Endothelial cell of umbilical vein (primary cell): ENCODE data around the gene NBL1. TPM values are rescaled to one million over a fixed set of nuclear protein-coding genes. Genes with fewer than 3 reads are reported as not detected.

Experiments
- BruUV-seq: library from RNA; stranded (reverse); fragments of 400-500 nt; replicated peaks from 2 replicates; lab custom pipeline; 2021; lab: Mats Ljungman, UMichigan
- CTCF ChIA-PET: fragments of 300-600, 350-600 bp; sonication (Branson Sonifier 250); formaldehyde crosslinking; loops from one replicate; lab custom pipeline; 2021; ENCODE audit warnings: antibody characterized with exemption, inconsistent platforms; lab: Charles Lee
- POLR2A ChIA-PET: fragments of 300-600, 350-600 bp; sonication (Branson Sonifier 250); formaldehyde crosslinking; loops from one replicate; lab custom pipeline; 2021; ENCODE audit warnings: antibody characterized with exemption, inconsistent platforms; lab: Charles Lee
- DNase-seq: peaks from one replicate; pipeline ENCODE4 v3.0.0-alpha.2; 2011; ENCODE audit warnings: low read depth, low spot score
- FAIRE-seq: peaks from 2 replicates; lab custom pipeline; 2011; peaks lifted over from hg19 to GRCh38; lab: Jason Lieb, UNC
- H2AFZ ChIP-seq: 2 replicates; pipeline ENCODE4 v1.6.0; 2012; ENCODE audit warnings: low read depth, low read length, control low read depth, inconsistent platforms
- H3K27ac ChIP-seq: 2 replicates; pipeline ENCODE4 v1.5.1; 2011; ENCODE audit warnings: low read depth, mild to moderate bottlenecking, control low read depth, low read length, moderate library complexity; ENCODE audit not compliant: insufficient read depth
- H3K27me3 ChIP-seq, 2 experiments: 2 replicates each; pipeline versions ENCODE4 v1.6.0 to v1.6.1; 2011; ENCODE audit warnings: low read length in 2 of 2, mixed read lengths in 1 of 2; ENCODE audit not compliant: control insufficient read depth in 2 of 2, insufficient read depth in 2 of 2
- H3K36me3 ChIP-seq, 2 experiments: 2 replicates in 1 of 2; 3 replicates in 1 of 2; pipeline ENCODE4 v1.5.1; 2011; ENCODE audit warnings: low read length in 2 of 2, mild to moderate bottlenecking in 1 of 2, moderate library complexity in 1 of 2; ENCODE audit not compliant: control insufficient read depth in 2 of 2, insufficient read depth in 2 of 2; ENCODE audit errors: extremely low read depth in 1 of 2
- H3K4me1 ChIP-seq: 3 replicates; pipeline ENCODE4 v1.5.1; 2011; ENCODE audit warnings: mild to moderate bottlenecking, low read length; ENCODE audit not compliant: control insufficient read depth, insufficient read depth; ENCODE audit errors: extremely low read depth
- H3K4me2 ChIP-seq: 2 replicates; pipeline ENCODE4 v1.6.1; 2011; ENCODE audit warnings: low read length, control low read depth, mixed read lengths; ENCODE audit not compliant: insufficient read depth
- H3K4me3 ChIP-seq, 3 experiments: fragments of 200-600 bp in 1 of 3; sonication (generic), shearing (Covaris generic) in 1 of 3; replicated peaks in 1 of 3; 2 replicates each; pipeline ENCODE4 v1.5.1; 2011 to 2016; ENCODE audit warnings: control low read depth in 3 of 3, low read length in 3 of 3, mild to moderate bottlenecking in 2 of 3, inconsistent platforms in 1 of 3, low read depth in 1 of 3, moderate library complexity in 1 of 3; ENCODE audit not compliant: insufficient read depth in 1 of 3
- H3K79me2 ChIP-seq: 2 replicates; pipeline ENCODE4 v1.6.0; 2012; ENCODE audit warnings: low read length, inconsistent platforms; ENCODE audit not compliant: control insufficient read depth, insufficient read depth
- H3K9ac ChIP-seq: replicated peaks from 2 replicates; pipeline ENCODE3; 2011; ENCODE audit warnings: low read length, control low read depth; ENCODE audit not compliant: insufficient read depth; ENCODE audit errors: extremely low read depth
- H3K9me1 ChIP-seq: replicated peaks from 3 replicates; pipeline ENCODE4 v1.6.0; 2011; ENCODE audit warnings: mild to moderate bottlenecking, low read length; ENCODE audit not compliant: control insufficient read depth, insufficient read depth; ENCODE audit errors: extremely low read depth
- H3K9me3 ChIP-seq: replicated peaks from 2 replicates; pipeline ENCODE4 v1.5.1; 2012; ENCODE audit warnings: low read length, inconsistent platforms; ENCODE audit not compliant: control insufficient read depth, insufficient read depth
- H4K20me1 ChIP-seq: replicated peaks from 2 replicates; pipeline ENCODE3; 2011; ENCODE audit warnings: mild to moderate bottlenecking, low read length; ENCODE audit not compliant: control insufficient read depth, insufficient read depth; ENCODE audit errors: extremely low read depth
- CTCF ChIP-seq, 2 donors: IDR thresholded peaks; 1 replicate in 1 of 2; 2 replicates in 1 of 2; pipeline ENCODE4 v1.5.1; 2011; ENCODE audit warnings: low read length in 2 of 2, mild to moderate bottlenecking in 2 of 2, moderate library complexity in 2 of 2, control low read depth in 1 of 2, inconsistent platforms in 1 of 2, low read depth in 1 of 2; ENCODE audit not compliant: insufficient read depth in 1 of 2; ENCODE audit errors: extremely low read depth in 1 of 2
- EZH2 ChIP-seq: IDR thresholded peaks from 2 replicates; pipeline ENCODE4 v1.6.1; 2012; ENCODE audit warnings: borderline replicate concordance, low read depth, mild to moderate bottlenecking, moderate library complexity, low read length, inconsistent platforms; ENCODE audit not compliant: severe bottlenecking
- FOS ChIP-seq: IDR thresholded peaks from 2 replicates; pipeline ENCODE4 v1.6.1; 2011; ENCODE audit warnings: mild to moderate bottlenecking, low read length, moderate library complexity, borderline replicate concordance; ENCODE audit not compliant: insufficient read depth
- GATA2 ChIP-seq: IDR thresholded peaks from 2 replicates; pipeline ENCODE4 v1.7.0; 2011; ENCODE audit warnings: low read depth, mild to moderate bottlenecking, moderate library complexity, mixed read lengths, low read length; ENCODE audit not compliant: insufficient read length, insufficient read depth
- JUN ChIP-seq: IDR thresholded peaks from 2 replicates; pipeline ENCODE4 v1.6.1; 2011; ENCODE audit warnings: borderline replicate concordance, low read depth; ENCODE audit not compliant: insufficient read length, insufficient read depth
- MAX ChIP-seq: IDR thresholded peaks from 2 replicates; pipeline ENCODE4 v1.6.1; 2011; ENCODE audit not compliant: insufficient read depth, insufficient read length
- MYC ChIP-seq: IDR thresholded peaks from one replicate; pipeline ENCODE4 v1.6.1; 2011; ENCODE audit warnings: mild to moderate bottlenecking, low read depth, low read length
- POLR2A ChIP-seq: IDR thresholded peaks from 2 replicates; pipeline ENCODE4 v1.6.1; 2012; ENCODE audit warnings: low read depth, mild to moderate bottlenecking, control low read depth, low read length
- POLR2AphosphoS5 ChIP-seq: IDR thresholded peaks from 2 replicates; pipeline ENCODE4 v1.6.1; 2012; ENCODE audit warnings: low read depth, mild to moderate bottlenecking, control low read depth, low read length, moderate library complexity; ENCODE audit not compliant: insufficient read depth
- dilution Hi-C: fragments of 300-500 bp; cut with MboI; formaldehyde crosslinking; loops from one replicate; pipeline ENCODE4 v1.15.0; 2019; ENCODE audit warnings: low sequenced_read_pairs; ENCODE audit not compliant: extremely low pct_ligation_motif_present
- intact Hi-C: fragments of 100-400 bp; cut with micrococcal nuclease; formaldehyde crosslinking; loops from one replicate; pipeline ENCODE4 v1.10.0; 2022
- polyA plus RNA-seq, 4 experiments: library from polyadenylated mRNA; depleted of rRNA in 3 of 4; stranded (reverse) in 3 of 4; unstranded in 1 of 4; fragments of >200 nt; gene quantifications; 2 replicates each; pipeline versions ENCODE4 v1.2.1 to v1.2.3, GENCODE V29; 2011 to 2012; ENCODE audit warnings: missing spikeins in 1 of 4
- total RNA-seq: library from RNA; stranded (reverse); gene quantifications from 2 replicates; pipeline ENCODE4 v1.2.3, GENCODE V29; 2021

NBL1 gene
- total and polyA plus RNA-seq, 2 donors (not counting 3 experiments of a cell fraction or from before 2014, with no cell fraction given): 36.2 to 40.5 TPM

GRCh38 chr1:19596065-19596713 lies 47.9 kb upstream of the NBL1 start:
- Histone ChIP-seq H3K9ac (peak overlapping the region; percentile 98), H4K20me1 (no peaks in the 10 kb centered on the region), H3K9me1 (no peaks in the 10 kb centered on the region), H3K27ac (peak overlapping the region; percentile 96), H2AFZ (peak overlapping the region; percentile 94), H3K79me2 (peaks cover 42% of the 10 kb centered on the region), H3K4me3 (peak overlapping the region in 2 of 3 experiments; percentile 91 to 98), H3K27me3 (peaks cover 2 to 4% of the 10 kb centered on the region in 2 experiments), H3K36me3 (no peaks in the 10 kb centered on the region), H3K4me1 (peaks cover 12% of the 10 kb centered on the region), H3K9me3 (no peaks in the 10 kb centered on the region), H3K4me2 (peak overlapping the region; percentile 73)
- ChIA-PET CTCF (interaction anchor here (1.0 to 1.4 kb wide), 8 partner anchors 9 to 205 kb away, joined by 3 to 6 read pairs (median 4); partner anchors contain the start of gene NBL1), POLR2A (interaction anchor here (0.7 kb wide), 1 partner anchor 40 kb away, joined by 3 read pairs; no protein-coding TSS in a partner anchor)
- no peak for DNase-seq
- TF ChIP-seq FOS: no peak
- TF ChIP-seq MYC: no peak
- no peak for TF ChIP-seq EZH2
- TF ChIP-seq GATA2: no peak
- TF ChIP-seq POLR2A: no peak
- no peak for TF ChIP-seq POLR2AphosphoS5
- no peak for TF ChIP-seq CTCF (IDR thresholded peaks at IDR 0.05; ENCODE audit: extremely low read depth in 1 of 2, insufficient read depth in 1 of 2, low read depth in 1 of 2, low read length in 2 of 2)
- TF ChIP-seq JUN: no peak
- no peak for TF ChIP-seq MAX
- no TSS peak for BruUV-seq
- FAIRE-seq: no peak
- dilution Hi-C loops (no loop called here), intact Hi-C loops (loop anchor here (1.0 to 10.0 kb wide), 2 partner anchors 48 to 341 kb away; partner anchors contain the start of genes EMC1, MRTO4 and NBL1)
